Right lobe of liver (tissue), 6 donors: ENCODE measurements around the gene NUP210. TPM values are rescaled to one million over a fixed set of nuclear protein-coding genes. Genes with fewer than 3 reads are reported as not detected.

Source experiments
- ATAC-seq, 4 donors: fragments of 200-7000 bp; cut with Tn5 transposase; one replicate each; pipeline ENCODE4 v1.9.1; 2020; ENCODE audit warnings: mild to moderate bottlenecking in 4 of 4, moderate library complexity in 4 of 4
- DNase-seq, 3 donors: peaks; one replicate each; pipeline ENCODE4 v3.0.0-alpha.2; 2020
- H3K27ac ChIP-seq, 3 donors: fragments of 200-600 bp; one replicate each; pipeline ENCODE4 v1.8.0; 2022
- H3K27me3 ChIP-seq, 2 donors: fragments of 200-600 bp; one replicate each; pipeline ENCODE4 v1.8.0; 2022
- H3K36me3 ChIP-seq, 4 donors: fragments of 200-600 bp; sonication (generic) in 1 of 4; one replicate each; pipeline versions ENCODE4 v1.5.1 to v1.8.0; 2017 to 2022; ENCODE audit warnings: control low read depth in 1 of 4
- H3K4me1 ChIP-seq, 4 donors: fragments of 200-600 bp; sonication (generic) in 1 of 4; one replicate each; pipeline versions ENCODE4 v1.5.1 to v1.8.0; 2017 to 2022; ENCODE audit warnings: control low read depth in 1 of 4
- H3K4me3 ChIP-seq, 3 donors: fragments of 200-600 bp; one replicate each; pipeline ENCODE4 v1.8.0; 2022
- H3K9me3 ChIP-seq, 4 donors: fragments of 200-600 bp; sonication (generic) in 1 of 4; one replicate each; pipeline versions ENCODE4 v1.5.1 to v1.8.0; 2017 to 2022; ENCODE audit warnings: control low read depth in 1 of 4
- CTCF ChIP-seq, 4 donors: fragments of 200-600 bp in 3 of 4; fragments of 450-650 bp in 1 of 4; IDR thresholded peaks; one replicate each; pipeline versions ENCODE4 v1.5.1 to v1.8.0; 2016 to 2022; ENCODE audit warnings: antibody characterized with exemption in 4 of 4, mild to moderate bottlenecking in 2 of 4
- POLR2A ChIP-seq: fragments of 450-650 bp; IDR thresholded peaks from one replicate; pipeline ENCODE4 v1.6.1; 2017; ENCODE audit warnings: antibody characterized with exemption, mild to moderate bottlenecking
- WGBS: methylation state at CpG from one replicate; pipeline ENCODE4 v1.1.6; 2018; ENCODE audit warnings: low coverage, low lambda C conversion rate; ENCODE audit not compliant: insufficient coverage; ENCODE audit errors: missing lambda C conversion rate; 5-methylcytosine and 5-hydroxymethylcytosine counted together
- intact Hi-C, 2 donors: fragments of 100-400 bp; cut with DNase I; formaldehyde crosslinking; loops; one replicate each; pipeline versions ENCODE4 v1.11.2 to v1.14.1; 2022
- total RNA-seq, 6 experiments: library from RNA; depleted of rRNA in 2 of 6; stranded (reverse); fragments of >200 nt in 2 of 6; fragmentation: NEBNext Ultra II Directional in 3 of 6; extraction: Animal tissue kit (Norgen Biotek cat#: 25700) in 3 of 6; gene quantifications; one replicate each; pipeline versions ENCODE4 v1.1.0 to v1.2.4, GENCODE V29; 2016 to 2023
- donor health status: DM: no; HTN: yes; CAD: no.
- donor health status: DM: no; HTN: no; CAD: no.
- donor health status: DM: no; HTN: no; CAD: no.
- donor health status: DM: no; HTN: yes; CAD: no.
- donor health status: DM: no; HTN: yes; CAD: no.

Gene NUP210
- total RNA-seq, 6 experiments from 2014 or later = 11.7 to 17.7 (median 15.6) TPM

- Histone ChIP-seq H3K4me3 (no peak overlapping the region), H3K4me1 (no peaks in the 10 kb centered on the region), H3K36me3 (peaks cover 0 to 51% (median 9%) of the 10 kb centered on the region in 4 donors), H3K27me3 (no peaks in the 10 kb centered on the region), H3K27ac (no peak overlapping the region), H3K9me3 (no peaks in the 10 kb centered on the region)
- intact Hi-C loops = no loop called here
- no peak for DNase-seq
- 94% methylated on average over 2 of the region's 4 CpGs for WGBS
- TF ChIP-seq CTCF (IDR thresholded peaks at IDR 0.05) = no peak
- TF ChIP-seq POLR2A = no peak
- no peak for ATAC-seq
Observed at GRCh38 chr3:13372126-13372525, 48.0 kb downstream of the NUP210 start.

GRCh38 chr3:13371100-13372075, 48.7 kb downstream of the NUP210 start:
- no peak overlapping the region for H3K4me3 ChIP-seq
- peaks cover 0 to 44% (median 9%) of the 10 kb centered on the region in 4 donors for H3K36me3 ChIP-seq
- TF ChIP-seq POLR2A (no peak), CTCF (IDR thresholded peaks at IDR 0.05) (no peak)
- DNase-seq (no peak), ATAC-seq (no peak)
- intact Hi-C loops = no loop called here
- no peak overlapping the region for H3K27ac ChIP-seq
- 69% methylated on average over 2 of the region's 17 CpGs for WGBS
- no peaks in the 10 kb centered on the region for H3K27me3 ChIP-seq
- no peaks in the 10 kb centered on the region for H3K9me3 ChIP-seq
- no peaks in the 10 kb centered on the region for H3K4me1 ChIP-seq

GRCh38 chr3:13370609-13371008, 49.5 kb downstream of the NUP210 start:
- DNase-seq (no peak), ATAC-seq (no peak)
- no peaks in the 10 kb centered on the region for H3K4me1 ChIP-seq
- intact Hi-C loops = no loop called here
- no CpG with 5 or more reads among the region's 10 CpGs for WGBS
- peaks cover 0 to 38% (median 9%) of the 10 kb centered on the region in 4 donors for H3K36me3 ChIP-seq
- no peak overlapping the region for H3K27ac ChIP-seq
- H3K9me3 ChIP-seq = no peaks in the 10 kb centered on the region
- H3K4me3 ChIP-seq = no peak overlapping the region
- TF ChIP-seq CTCF (IDR thresholded peaks at IDR 0.05) (no peak), POLR2A (no peak)
- H3K27me3 ChIP-seq = no peaks in the 10 kb centered on the region

- Histone ChIP-seq H3K4me1 (peaks cover 0 to 2% (median 0%) of the 10 kb centered on the region in 4 donors), H3K36me3 (peaks cover 0 to 33% (median 8%) of the 10 kb centered on the region in 4 donors), H3K4me3 (no peak overlapping the region), H3K27me3 (no peaks in the 10 kb centered on the region), H3K9me3 (no peaks in the 10 kb centered on the region), H3K27ac (no peak overlapping the region)
- no peak for TF ChIP-seq POLR2A
- TF ChIP-seq CTCF (IDR thresholded peaks at IDR 0.05) = no peak
- ATAC-seq = no peak
- intact Hi-C loops = no loop called here
- no peak for DNase-seq
- WGBS = no CpG with 5 or more reads among the region's 3 CpGs
Observed at GRCh38 chr3:13370055-13370454, 50.1 kb downstream of the NUP210 start.
